GM21367 (cell line): ENCODE measurements around the gene FLII.
"Not testable (repeated sequence)": the region's sequence is repeated elsewhere in the genome, so short reads cannot be mapped to it uniquely, and the experiment has no call there.

Experiments
- ATAC-seq: cut with Tn5 transposase; IDR thresholded peaks from one replicate; pipeline ENCODE4 v1.9.1; 2021; ENCODE audit not compliant: unreplicated experiment

FLII gene

GRCh38 chr17:18258356-18259038, at the start of gene FLII:
Gene FLII (minus strand): TSS chr17:18258738. CDS start chr17:18258690, 48 bp downstream.
- peak; percentile 20 for ATAC-seq

DNA sequence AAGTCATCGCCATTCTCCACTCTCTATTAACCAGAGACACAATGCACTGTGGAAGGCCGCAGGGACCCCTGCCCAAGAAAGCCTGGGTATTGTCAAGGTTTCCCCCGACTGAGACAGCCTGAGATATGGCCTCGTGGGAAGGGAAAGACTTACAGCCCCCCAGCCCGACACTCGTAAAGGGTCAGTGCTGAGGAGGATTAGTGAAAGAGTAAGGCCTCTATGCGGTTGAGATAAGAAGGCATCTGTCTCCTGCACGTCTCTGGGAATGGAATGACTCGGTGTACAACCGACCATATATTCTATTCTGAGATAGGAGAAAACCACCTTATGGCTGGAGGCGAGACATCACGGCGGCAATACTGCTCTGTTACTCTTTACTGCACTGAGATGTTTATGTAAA, 44.7 kb upstream of the FLII start:
- not testable (repeated sequence) for ATAC-seq

GRCh38 chr17:18300725-18301480, 42.4 kb upstream of the FLII start:
- ATAC-seq, result no peak

GRCh38 chr17:18298061-18298460, 39.5 kb upstream of the FLII start:
- not testable (repeated sequence) for ATAC-seq

- ATAC-seq, result no peak
Observed at GRCh38 chr17:18291718-18292540, 33.4 kb upstream of the FLII start.

GRCh38 chr17:18285296-18285695, 26.8 kb upstream of the FLII start:
- ATAC-seq, result no peak

DNA sequence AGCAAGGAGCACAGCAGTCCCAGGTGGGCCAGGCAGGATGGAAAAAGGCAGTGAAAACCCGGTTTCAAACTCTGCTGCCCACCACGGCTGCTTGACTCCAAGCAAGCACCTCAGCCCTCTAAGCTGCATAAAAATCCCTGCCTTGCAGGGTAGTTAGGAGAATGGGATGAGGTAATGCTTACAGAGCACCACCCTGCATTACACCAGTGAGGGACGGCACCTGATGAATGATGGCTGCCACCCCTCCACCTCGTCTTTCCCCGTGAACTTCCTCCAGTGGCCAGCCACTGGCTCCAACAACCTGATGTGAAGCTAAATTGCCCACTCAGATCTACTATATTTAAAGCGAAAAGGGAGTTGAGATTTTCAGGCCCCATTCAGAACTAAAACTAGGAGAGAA, 23.2 kb upstream of the FLII start:
- no peak for ATAC-seq

DNA sequence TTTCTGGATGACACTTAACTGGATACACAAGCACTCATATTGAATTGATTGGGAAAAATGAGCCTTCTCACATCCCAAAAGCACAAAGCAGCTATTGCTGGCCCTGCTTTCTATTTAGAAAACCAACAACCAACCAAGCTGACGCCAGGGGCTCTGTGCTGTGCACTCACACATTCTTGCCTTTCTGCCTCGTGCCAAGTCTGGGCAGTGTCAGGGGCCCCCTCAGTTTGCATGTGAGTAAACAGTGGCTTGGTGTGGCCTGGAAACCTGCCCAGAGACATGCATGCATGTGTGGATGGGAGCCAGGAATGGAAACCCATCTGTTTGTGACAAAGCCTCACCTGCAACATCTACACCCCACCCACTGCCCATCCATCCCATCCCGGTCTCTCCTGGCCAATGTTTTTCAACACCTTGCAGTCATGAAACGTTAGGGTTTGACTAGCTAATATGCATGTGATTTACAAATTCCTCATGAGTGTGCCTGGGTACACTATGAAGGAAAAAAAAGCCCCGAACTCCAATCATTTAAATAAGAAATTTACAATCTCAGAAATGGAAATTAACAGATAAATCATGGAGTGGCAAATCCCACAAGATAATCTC, 22.3 kb upstream of the FLII start:
- no peak for ATAC-seq

- no peak for ATAC-seq
Observed at GRCh38 chr17:18280249-18280648, 21.7 kb upstream of the FLII start.

DNA sequence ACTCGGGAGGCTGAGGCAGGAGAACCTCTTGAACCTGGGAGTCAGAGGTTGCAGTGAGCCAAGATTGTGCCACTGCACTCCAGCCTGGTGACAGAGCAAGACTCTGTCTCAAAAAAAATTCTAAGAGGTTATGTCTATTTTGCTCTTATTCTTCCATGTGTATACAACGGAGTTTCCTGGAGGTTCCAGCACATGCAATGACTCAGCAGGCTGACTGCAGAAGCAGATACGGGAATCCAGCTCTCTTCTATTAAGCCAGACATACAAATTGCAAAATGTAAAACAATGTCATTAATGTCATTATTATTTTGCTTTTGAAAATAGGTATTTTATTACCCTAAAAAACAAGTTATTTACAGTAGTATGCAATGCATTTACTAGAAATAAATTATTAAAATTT, 20.3 kb upstream of the FLII start:
- ATAC-seq, result no peak

DNA sequence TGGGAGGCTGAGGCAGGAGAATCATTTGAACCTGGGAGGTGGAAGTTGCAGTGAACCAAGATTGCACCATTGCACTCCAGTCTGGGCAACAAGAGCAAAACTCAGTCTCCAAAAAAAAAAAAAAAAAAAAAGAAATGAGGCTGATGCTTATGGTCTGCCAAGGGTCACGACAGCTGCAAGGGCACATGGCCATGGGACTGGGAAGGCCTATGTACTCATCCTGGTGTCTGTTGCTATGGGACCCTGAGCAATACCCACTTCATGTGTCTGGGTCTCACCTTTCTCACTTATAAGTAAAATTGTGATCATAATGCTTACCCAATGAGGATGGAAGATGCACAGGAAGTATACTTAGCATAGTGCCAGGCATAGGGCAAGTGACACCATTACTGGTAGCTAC, 18.5 kb upstream of the FLII start:
- no peak for ATAC-seq

DNA sequence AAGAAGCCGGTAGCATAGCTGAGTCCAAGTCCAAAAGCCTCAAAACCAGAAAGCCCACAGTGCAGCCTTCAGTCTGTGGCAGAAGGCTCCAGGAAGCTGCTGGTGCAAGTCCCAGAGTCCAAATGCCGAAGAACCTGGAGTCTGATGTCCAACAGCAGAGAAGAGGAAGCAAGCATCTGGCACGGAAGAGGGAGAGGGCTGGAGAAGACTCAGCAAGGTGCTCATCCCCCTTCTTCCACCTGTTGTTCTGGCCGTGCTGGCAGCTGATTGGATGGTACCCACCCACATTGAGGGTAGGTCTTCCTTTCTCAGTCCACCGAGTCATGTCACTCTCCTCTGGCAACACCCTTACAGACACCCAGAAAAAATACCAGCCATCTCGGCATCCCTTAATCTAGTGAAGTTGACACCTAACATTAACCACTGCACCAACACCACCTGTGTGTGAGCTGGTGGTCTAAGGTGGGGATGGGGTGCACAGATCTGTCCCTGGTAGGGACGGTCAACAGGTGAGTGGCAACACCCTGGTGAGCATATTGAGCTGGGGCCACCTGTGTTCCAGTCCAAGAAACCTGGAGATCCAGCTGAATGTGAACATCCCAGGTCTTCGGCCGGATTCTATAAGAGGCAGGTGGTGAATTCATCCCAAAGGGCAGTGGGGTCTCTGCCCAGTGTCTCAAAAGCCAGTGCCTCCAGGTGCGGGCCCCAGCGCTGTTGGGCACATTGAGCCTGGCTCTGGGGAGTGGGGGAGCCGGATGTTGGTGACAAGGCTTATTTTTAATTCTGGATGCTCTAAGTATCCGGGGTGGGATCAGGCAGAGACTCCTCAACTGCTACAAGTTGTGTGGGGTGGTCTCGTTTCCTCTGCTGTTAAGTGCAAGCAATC, 11.8 kb upstream of the FLII start:
- no peak for ATAC-seq

DNA sequence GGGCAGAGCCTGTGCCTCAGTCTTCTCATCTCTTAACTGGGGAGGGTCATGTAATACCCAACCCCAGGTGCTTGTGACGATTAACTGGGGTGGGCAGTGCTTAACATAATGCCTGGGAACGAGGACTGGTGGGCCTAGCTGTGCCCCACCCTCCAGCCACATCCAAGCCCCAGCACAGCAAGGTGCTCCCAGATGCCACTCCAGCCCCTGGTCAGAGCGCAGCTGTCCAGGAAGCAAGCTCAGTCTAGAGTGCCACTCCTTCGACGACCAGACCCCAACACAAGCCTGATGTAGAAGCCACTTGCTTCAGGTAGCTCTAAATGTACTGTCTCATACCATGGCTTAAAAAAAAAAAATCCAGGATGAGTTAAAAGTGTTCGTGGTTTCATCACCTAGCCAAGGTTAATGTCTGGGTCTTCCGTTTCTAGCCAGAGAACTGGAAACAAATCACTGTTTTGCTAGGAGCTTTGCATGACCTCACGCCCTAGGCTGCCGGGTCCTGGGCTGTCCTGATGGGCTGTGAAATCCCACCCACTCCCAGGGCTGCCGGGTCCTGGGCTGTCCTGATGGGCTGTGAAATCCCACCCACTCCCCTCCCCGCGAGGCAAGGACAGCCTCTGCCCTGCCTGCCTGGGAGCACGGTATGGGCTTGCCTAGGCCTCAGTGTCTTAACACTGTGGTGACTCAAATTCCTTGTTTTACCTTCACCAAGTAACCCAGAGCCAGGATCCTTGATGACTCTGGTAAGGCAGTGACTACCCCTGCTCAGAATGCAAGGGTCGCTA, 9.6 kb upstream of the FLII start:
- no peak for ATAC-seq

- ATAC-seq, result no peak
Observed at GRCh38 chr17:18267366-18267765, 8.8 kb upstream of the FLII start.

DNA sequence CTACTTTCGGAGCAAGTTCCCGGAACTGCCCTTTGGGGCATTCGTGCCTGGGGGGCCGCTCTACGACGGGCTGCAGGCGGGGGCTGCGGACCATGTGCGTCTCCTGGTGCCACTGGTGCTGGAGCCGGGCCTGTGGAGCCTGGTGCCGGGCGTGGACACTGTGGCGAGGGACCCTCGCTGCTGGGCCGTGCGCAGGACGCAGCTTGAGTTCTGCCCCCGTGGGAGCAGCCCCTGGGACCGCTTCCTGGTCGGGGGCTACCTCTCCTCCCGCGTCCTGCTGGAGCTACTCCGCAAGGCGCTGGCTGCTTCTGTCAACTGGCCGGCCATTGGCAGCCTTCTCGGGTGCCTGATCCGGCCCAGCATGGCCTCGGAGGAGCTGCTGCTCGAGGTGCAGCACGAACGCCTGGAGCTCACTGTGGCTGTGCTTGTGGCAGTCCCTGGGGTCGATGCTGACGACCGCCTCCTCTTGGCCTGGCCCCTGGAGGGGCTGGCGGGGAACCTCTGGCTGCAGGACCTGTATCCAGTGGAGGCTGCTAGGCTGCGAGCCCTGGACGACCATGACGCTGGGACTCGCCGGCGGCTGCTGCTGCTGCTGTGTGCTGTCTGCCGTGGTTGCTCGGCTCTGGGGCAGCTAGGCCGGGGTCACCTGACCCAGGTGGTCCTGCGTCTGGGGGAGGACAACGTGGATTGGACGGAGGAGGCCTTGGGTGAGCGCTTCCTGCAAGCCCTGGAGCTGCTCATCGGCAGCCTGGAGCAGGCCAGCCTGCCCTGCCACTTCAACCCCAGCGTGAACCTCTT, 5.5 kb upstream of the FLII start:
- ATAC-seq, result no peak

DNA sequence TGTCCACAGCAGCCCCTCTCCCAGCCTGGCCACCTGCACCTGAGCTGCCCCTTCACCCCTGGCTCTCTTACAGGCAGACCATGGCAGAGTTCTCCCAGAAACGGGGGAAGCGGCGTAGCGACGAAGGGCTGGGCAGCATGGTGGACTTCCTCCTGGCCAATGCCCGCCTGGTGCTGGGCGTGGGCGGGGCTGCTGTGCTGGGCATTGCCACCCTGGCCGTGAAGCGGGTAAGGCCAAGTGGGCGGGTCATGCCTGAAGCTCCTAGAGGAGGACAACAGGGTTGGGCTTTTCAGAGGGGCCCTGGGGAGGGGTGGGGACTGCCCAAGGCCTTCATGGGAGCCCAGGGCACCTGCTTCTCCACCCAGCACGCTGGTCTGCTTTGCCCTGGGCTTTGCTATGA, 4.1 kb upstream of the FLII start:
- no peak for ATAC-seq

DNA sequence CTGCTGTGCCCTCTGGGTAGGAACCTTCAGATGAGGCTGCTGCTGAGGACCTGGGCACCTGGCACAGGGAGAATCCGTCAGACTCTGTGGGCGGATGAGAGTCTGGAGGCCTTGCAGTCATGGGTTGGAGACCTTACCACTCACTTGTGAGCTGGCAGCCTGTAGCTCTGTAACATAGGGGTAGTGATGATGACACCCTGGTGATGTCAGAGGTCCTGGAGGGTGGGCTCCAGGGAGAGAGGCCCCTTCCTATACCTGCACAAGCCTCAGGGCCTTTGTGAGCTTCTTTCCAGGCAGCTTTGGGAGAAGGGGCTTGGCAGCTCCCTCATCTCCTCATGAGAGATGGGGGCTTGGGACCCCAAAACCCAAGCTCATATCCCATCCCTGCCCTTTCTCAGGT, 3.6 kb upstream of the FLII start:
- ATAC-seq, result no peak

DNA sequence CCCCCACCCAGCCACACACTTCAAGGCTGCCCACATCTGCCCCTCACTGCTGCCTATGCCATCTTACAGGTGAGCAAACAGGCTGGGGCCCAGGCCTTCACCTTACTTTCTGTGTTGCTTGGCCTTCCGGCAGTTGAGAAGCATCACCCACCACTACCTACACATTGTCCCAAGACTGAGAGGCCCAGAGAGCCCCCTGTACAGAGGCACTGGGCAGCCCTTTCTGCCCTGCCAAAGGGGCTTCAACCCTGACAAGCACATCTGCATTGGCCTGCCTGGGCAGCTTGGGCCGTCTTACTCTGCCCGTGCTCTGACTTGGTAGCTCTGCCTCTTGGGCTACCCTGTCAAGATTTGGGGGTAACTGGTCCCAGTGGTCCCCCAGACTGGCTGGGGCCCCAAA, 3.1 kb upstream of the FLII start:
- no peak for ATAC-seq

GRCh38 chr17:18261146-18261515, 2.6 kb upstream of the FLII start:
- no peak for ATAC-seq
